Nephron (organoid): Measurements from ENCODE around the gene FUCA1.

Experiments used
- H3K27ac Mint-ChIP-seq, 3 experiments: 2 replicates each; pipeline ENCODE4 v1.8.0; 2020; ENCODE audit warnings: mixed read lengths in 3 of 3, mild to moderate bottlenecking in 2 of 3, moderate library complexity in 1 of 3
- H3K27me3 Mint-ChIP-seq: 2 replicates; pipeline ENCODE4 v1.8.0; 2021; ENCODE audit warnings: low read depth, mild to moderate bottlenecking, moderate library complexity, mixed read lengths
- H3K36me3 Mint-ChIP-seq: 2 replicates; pipeline ENCODE4 v1.8.0; 2020; ENCODE audit warnings: low read depth, mixed read lengths
- H3K4me1 Mint-ChIP-seq: 2 replicates; pipeline ENCODE4 v1.8.0; 2020; ENCODE audit warnings: mixed read lengths
- H3K4me3 Mint-ChIP-seq, 3 experiments: 2 replicates each; pipeline ENCODE4 v1.8.0; 2020; ENCODE audit warnings: mild to moderate bottlenecking in 3 of 3, mixed read lengths in 3 of 3, moderate library complexity in 2 of 3
- H3K9me3 Mint-ChIP-seq: 2 replicates; pipeline ENCODE4 v1.8.0; 2020; ENCODE audit warnings: mixed read lengths
- TF ChIP-seq, protein P1 (sequence below), 3 experiments: fragments of 200-600 bp; sonication (generic); IDR thresholded peaks; one replicate each; pipeline ENCODE4 v1.5.0; 2021; ENCODE audit warnings: antibody characterized with exemption in 3 of 3; ENCODE audit not compliant: unreplicated experiment in 3 of 3

Gene FUCA1

DNA sequence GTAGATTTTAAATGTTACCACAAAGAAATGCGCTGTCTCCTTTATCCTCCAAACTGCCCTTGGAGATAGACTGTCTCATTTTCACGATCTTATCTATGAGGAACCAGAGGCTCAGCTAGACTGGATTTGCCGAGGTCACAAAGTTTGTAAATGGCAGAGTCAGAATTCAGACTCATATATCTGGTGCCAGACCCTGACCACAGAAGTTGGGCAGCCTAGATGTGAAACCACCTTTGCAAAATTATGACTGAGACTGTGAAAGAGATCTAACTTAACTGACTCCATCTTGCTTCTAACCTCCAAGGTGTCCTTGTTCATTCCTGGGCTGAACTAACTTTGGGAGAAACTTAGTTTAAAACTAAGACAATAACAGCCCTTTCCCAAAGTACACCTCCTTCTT, 31.0 kb upstream of the FUCA1 start:
- no peaks in the 10 kb centered on the region for H3K9me3 Mint-ChIP-seq
- TF ChIP-seq, protein P1, sequence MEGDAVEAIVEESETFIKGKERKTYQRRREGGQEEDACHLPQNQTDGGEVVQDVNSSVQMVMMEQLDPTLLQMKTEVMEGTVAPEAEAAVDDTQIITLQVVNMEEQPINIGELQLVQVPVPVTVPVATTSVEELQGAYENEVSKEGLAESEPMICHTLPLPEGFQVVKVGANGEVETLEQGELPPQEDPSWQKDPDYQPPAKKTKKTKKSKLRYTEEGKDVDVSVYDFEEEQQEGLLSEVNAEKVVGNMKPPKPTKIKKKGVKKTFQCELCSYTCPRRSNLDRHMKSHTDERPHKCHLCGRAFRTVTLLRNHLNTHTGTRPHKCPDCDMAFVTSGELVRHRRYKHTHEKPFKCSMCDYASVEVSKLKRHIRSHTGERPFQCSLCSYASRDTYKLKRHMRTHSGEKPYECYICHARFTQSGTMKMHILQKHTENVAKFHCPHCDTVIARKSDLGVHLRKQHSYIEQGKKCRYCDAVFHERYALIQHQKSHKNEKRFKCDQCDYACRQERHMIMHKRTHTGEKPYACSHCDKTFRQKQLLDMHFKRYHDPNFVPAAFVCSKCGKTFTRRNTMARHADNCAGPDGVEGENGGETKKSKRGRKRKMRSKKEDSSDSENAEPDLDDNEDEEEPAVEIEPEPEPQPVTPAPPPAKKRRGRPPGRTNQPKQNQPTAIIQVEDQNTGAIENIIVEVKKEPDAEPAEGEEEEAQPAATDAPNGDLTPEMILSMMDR (IDR thresholded peaks at IDR 0.05; ENCODE audit: unreplicated experiment in 3 of 3), result no peak
- peaks cover 48% of the 10 kb centered on the region for H3K27me3 Mint-ChIP-seq
- H3K4me3 Mint-ChIP-seq, result no peak overlapping the region
- H3K27ac Mint-ChIP-seq, result no peak overlapping the region
- H3K4me1 Mint-ChIP-seq, result no peaks in the 10 kb centered on the region
- H3K36me3 Mint-ChIP-seq, result no peaks in the 10 kb centered on the region

DNA sequence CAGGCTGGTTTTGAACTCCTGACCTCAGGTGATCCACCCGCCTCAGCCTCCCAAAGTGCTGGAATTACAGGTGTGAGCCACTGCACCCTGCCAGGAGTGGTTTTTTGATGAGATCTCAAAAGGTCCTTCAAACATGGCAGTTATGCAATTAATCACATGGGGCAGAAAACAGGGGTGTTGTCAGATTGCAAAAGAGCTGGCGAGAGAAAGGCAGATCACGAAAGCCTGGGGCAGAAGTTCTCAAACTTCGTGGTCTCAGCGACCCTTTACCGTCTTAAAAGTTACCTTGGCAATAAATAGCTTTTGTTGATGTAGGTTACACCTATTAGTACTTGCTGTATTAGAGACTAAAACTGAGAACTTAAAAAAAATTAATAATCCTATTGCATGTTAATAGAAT, 29.0 kb upstream of the FUCA1 start:
- peaks cover 40% of the 10 kb centered on the region for H3K27me3 Mint-ChIP-seq
- no peaks in the 10 kb centered on the region for H3K9me3 Mint-ChIP-seq
- TF ChIP-seq, protein P1 (IDR thresholded peaks at IDR 0.05; ENCODE audit: unreplicated experiment in 3 of 3), result no peak
- no peak overlapping the region for H3K27ac Mint-ChIP-seq
- H3K36me3 Mint-ChIP-seq, result no peaks in the 10 kb centered on the region
- no peak overlapping the region for H3K4me3 Mint-ChIP-seq
- H3K4me1 Mint-ChIP-seq, result no peaks in the 10 kb centered on the region

DNA sequence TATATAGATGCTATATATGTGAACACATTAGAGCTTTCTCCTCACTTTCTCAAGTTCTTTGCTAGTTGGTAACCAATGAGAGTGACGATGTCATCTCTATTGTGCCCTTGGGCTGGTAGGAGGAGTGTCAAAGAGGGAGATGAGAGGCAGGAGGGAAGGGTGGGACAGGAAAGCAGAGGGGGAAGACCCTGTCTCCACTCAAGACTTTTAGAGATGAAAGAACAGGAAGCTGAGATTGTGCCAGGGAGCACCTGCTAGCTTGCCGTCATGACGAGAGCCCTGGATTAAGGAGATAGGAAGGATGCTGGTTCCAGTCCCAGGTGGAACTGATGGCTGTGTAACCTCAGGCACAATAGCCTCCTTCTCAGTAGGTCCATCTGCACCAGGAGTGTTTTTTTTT, 28.4 kb upstream of the FUCA1 start:
- TF ChIP-seq, protein P1 (IDR thresholded peaks at IDR 0.05; ENCODE audit: unreplicated experiment in 3 of 3), result no peak
- no peaks in the 10 kb centered on the region for H3K36me3 Mint-ChIP-seq
- H3K4me3 Mint-ChIP-seq, result no peak overlapping the region
- H3K27me3 Mint-ChIP-seq, result peaks cover 34% of the 10 kb centered on the region
- H3K4me1 Mint-ChIP-seq, result no peaks in the 10 kb centered on the region
- no peaks in the 10 kb centered on the region for H3K9me3 Mint-ChIP-seq
- H3K27ac Mint-ChIP-seq, result no peak overlapping the region

DNA sequence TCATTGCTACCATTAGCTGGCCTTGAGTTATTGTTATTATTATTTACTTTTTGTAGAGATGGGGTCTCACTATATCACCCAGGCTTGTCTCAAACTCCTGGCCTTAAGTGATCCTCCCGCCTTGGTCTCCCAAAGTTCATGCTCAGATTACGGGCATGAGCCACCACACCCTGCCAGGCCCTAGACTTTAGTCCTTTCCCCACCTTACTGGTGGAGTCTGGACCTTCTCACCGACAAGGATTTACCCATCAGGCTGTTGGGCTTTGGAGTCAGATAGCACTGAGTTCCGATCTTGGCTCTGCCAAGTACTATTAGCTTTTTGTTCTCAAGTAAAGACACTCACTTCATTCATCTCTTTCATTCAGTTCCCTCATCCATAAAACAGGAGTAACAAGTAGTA, 27.9 kb upstream of the FUCA1 start:
- H3K27me3 Mint-ChIP-seq, result peaks cover 29% of the 10 kb centered on the region
- H3K4me1 Mint-ChIP-seq, result no peaks in the 10 kb centered on the region
- H3K27ac Mint-ChIP-seq, result no peak overlapping the region
- no peaks in the 10 kb centered on the region for H3K9me3 Mint-ChIP-seq
- H3K36me3 Mint-ChIP-seq, result no peaks in the 10 kb centered on the region
- H3K4me3 Mint-ChIP-seq, result no peak overlapping the region
- TF ChIP-seq, protein P1 (IDR thresholded peaks at IDR 0.05; ENCODE audit: unreplicated experiment in 3 of 3), result no peak

DNA sequence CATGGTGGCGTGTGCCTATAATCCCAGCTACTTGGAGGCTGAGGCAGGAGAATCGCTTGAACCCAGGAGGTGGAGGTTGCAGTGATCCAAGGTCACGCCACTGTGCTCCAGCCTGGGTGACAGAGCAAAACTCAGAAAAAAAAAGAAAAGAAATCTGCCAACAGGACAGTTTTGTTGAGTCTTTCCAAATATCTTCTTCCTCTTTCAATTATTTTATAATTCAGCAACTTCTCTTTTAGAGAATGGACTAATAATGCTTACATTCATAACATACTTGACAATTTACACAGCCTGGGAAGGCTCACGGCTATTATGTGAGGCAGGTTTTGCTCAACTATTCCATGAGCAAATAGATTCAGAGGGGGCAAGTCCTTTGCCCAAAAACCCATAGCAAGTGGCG, 27.0 kb upstream of the FUCA1 start:
- Mint-ChIP-seq H3K4me3 (no peak overlapping the region), H3K36me3 (no peaks in the 10 kb centered on the region), H3K27ac (no peak overlapping the region), H3K4me1 (no peaks in the 10 kb centered on the region), H3K27me3 (peaks cover 20% of the 10 kb centered on the region), H3K9me3 (no peaks in the 10 kb centered on the region)
- TF ChIP-seq, protein P1 (IDR thresholded peaks at IDR 0.05; ENCODE audit: unreplicated experiment in 3 of 3), result no peak

DNA sequence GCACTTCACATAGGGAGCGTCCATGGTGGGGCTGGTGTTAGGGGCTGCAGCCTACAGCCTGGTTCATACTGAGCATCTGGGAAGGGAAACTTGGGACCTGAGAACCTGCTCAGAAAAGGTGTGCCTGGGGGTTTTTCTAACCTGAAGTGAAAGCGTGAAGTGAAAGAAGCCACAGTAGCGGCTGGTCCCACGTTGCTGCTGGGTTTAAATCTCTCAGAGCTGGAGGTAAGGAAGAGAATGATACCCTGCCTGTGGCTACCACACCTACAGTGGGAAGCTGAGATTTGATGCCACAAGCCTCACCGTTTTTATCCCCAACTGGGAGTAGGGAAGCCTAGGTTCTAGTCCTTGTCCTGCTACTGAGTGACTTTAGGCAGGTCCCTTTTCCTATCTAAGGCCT, 21.0 kb upstream of the FUCA1 start:
- Mint-ChIP-seq H3K27me3 (peaks cover 11% of the 10 kb centered on the region), H3K4me1 (no peaks in the 10 kb centered on the region), H3K27ac (no peak overlapping the region), H3K36me3 (no peaks in the 10 kb centered on the region), H3K4me3 (no peak overlapping the region), H3K9me3 (no peaks in the 10 kb centered on the region)
- TF ChIP-seq, protein P1 (IDR thresholded peaks at IDR 0.05; ENCODE audit: unreplicated experiment in 3 of 3), result no peak
